KOPT-K1 (cell line): ENCODE data around the gene KLHL1.

ENCODE experiments used
- H3K27ac ChIP-seq: fragments of 200-600 bp; sonication (generic); 2 replicates; pipeline ENCODE4 v1.5.1; 2016; ENCODE audit warnings: antibody characterized with exemption, mild to moderate bottlenecking, low read depth, low read length; ENCODE audit not compliant: poor library complexity, severe bottlenecking
- H3K36me3 ChIP-seq: fragments of 200-600 bp; sonication (generic); 2 replicates; pipeline ENCODE4 v1.5.1; 2017; ENCODE audit warnings: antibody characterized with exemption, mild to moderate bottlenecking, low read length, moderate library complexity; ENCODE audit not compliant: insufficient read depth
- H3K9me3 ChIP-seq: fragments of 200-600 bp; sonication (generic); 2 replicates; pipeline ENCODE4 v1.5.1; 2017; ENCODE audit warnings: antibody characterized with exemption, low read length, mild to moderate bottlenecking; ENCODE audit not compliant: insufficient read depth, poor library complexity, severe bottlenecking

The KLHL1 gene

DNA sequence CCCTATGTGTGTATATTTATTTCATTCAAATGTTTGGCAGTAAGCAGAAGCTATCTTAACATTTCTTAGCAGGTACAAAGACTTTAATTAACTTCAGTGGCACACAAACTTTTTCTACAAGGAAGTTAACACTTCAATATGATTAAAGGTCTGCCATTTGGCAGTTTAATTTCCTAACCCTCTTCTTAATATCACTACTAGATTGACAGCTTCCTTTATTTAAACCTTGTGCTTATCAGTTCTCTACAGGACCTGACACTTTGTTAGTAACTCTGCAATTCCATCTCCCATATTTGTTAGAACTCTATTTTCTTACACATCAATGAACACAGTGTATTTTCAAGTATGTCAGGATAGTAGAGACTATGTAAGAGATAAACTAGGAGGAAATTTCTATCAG, 153.0 kb downstream of the KLHL1 start:
- Histone ChIP-seq H3K36me3 (no peaks in the 10 kb centered on the region), H3K27ac (no peak overlapping the region), H3K9me3 (no peaks in the 10 kb centered on the region)

GRCh38 chr13:69951412-69951811, 156.8 kb downstream of the KLHL1 start:
- Histone ChIP-seq H3K27ac (no peak overlapping the region), H3K9me3 (no peaks in the 10 kb centered on the region), H3K36me3 (no peaks in the 10 kb centered on the region)

- Histone ChIP-seq H3K27ac (no peak overlapping the region), H3K36me3 (no peaks in the 10 kb centered on the region), H3K9me3 (no peaks in the 10 kb centered on the region)
Measured at GRCh38 chr13:69950160-69950559, 158.1 kb downstream of the KLHL1 start.

DNA sequence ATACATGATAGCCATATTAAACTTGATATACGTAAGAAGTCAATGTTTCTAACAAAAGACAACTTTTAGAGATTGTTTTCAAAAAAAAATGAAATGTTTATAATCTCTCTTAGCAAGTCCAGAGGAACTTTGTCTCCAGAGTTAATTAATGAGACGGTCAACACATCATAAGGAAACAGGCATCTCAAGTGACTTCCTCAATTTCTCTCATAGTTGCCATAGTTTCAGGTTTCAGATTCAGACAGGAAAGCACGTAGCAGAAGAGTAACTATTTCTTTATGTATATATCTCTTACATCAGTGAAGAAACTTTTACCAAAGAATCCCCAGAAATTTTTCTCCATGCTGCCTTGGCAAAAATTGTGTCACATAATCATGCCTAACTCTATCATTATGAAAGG, 160.2 kb downstream of the KLHL1 start:
- Histone ChIP-seq H3K27ac (no peak overlapping the region), H3K9me3 (no peaks in the 10 kb centered on the region), H3K36me3 (no peaks in the 10 kb centered on the region)

DNA sequence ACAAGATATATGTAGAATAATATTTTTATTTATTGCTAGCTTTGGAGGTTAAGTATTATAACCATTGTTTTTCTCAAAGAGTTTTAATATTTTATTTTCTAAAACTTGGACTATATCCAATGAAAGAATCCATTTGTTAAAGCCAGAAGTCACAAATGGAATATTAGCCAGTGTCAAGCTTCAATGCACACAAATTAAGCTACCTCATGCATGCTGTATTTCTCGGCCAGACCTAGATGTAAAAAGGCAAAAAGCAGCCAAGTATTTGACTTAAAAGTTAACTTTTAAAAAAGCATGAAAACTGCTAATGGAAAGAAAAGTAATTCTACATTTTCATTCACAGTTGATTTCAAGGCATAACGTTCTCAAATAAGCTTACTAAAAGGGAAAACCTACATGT, 160.7 kb downstream of the KLHL1 start:
- Histone ChIP-seq H3K36me3 (no peaks in the 10 kb centered on the region), H3K9me3 (no peaks in the 10 kb centered on the region), H3K27ac (no peak overlapping the region)

DNA sequence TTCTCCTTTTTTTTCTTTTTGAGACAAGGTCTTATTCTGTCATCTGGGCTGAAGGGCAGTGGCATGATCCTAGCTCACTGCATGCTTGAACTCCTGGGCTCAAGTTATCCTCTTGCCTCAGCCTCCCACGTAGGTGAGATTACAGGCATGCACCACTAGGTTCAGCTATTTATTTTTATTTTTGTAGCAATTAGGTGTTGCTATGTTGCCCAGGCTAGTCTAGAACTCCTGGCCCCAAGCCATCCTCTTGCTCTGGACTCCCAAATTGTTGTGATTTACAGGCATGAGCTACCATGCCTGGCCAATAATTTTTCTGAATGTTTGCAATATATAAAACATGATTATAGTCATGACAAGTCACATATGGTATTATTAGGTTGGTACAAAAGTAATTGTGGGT, 161.7 kb downstream of the KLHL1 start:
- no peaks in the 10 kb centered on the region for H3K9me3 ChIP-seq
- H3K36me3 ChIP-seq, result no peaks in the 10 kb centered on the region
- no peak overlapping the region for H3K27ac ChIP-seq

- no peaks in the 10 kb centered on the region for H3K9me3 ChIP-seq
- no peaks in the 10 kb centered on the region for H3K36me3 ChIP-seq
- no peak overlapping the region for H3K27ac ChIP-seq
Measured at GRCh38 chr13:69935043-69935442, 173.2 kb downstream of the KLHL1 start.

- Histone ChIP-seq H3K36me3 (no peaks in the 10 kb centered on the region), H3K9me3 (no peaks in the 10 kb centered on the region), H3K27ac (no peak overlapping the region)
Measured at GRCh38 chr13:69928262-69928661, 180.0 kb downstream of the KLHL1 start.

GRCh38 chr13:69921156-69921555, 187.1 kb downstream of the KLHL1 start:
- no peaks in the 10 kb centered on the region for H3K9me3 ChIP-seq
- no peak overlapping the region for H3K27ac ChIP-seq
- H3K36me3 ChIP-seq, result no peaks in the 10 kb centered on the region

- H3K27ac ChIP-seq, result no peak overlapping the region
- H3K36me3 ChIP-seq, result no peaks in the 10 kb centered on the region
- H3K9me3 ChIP-seq, result no peaks in the 10 kb centered on the region
Measured at GRCh38 chr13:69912630-69913029, 195.6 kb downstream of the KLHL1 start.

- H3K27ac ChIP-seq, result no peak overlapping the region
- no peaks in the 10 kb centered on the region for H3K36me3 ChIP-seq
- H3K9me3 ChIP-seq, result no peaks in the 10 kb centered on the region
Measured at GRCh38 chr13:69910800-69911199, 197.5 kb downstream of the KLHL1 start.

DNA sequence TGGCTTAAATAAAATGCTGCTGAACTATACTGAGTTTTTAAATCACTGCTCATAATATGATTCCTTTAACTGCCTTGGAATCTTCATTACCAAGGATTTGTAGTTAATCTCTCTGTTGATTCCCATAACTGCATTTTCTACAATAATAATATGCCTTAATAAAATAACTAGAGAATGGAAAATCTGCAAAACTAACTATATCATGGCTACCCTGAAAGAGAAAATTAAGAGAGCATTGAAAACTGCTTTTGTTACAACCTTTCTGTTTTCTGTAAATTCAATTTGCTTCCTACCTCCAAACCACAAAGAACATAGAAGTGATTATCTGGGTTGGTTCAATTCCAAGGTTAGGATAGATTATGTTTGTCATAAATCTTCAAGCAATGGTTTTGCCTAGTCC, 203.5 kb downstream of the KLHL1 start:
- no peaks in the 10 kb centered on the region for H3K36me3 ChIP-seq
- H3K27ac ChIP-seq, result no peak overlapping the region
- H3K9me3 ChIP-seq, result no peaks in the 10 kb centered on the region

DNA sequence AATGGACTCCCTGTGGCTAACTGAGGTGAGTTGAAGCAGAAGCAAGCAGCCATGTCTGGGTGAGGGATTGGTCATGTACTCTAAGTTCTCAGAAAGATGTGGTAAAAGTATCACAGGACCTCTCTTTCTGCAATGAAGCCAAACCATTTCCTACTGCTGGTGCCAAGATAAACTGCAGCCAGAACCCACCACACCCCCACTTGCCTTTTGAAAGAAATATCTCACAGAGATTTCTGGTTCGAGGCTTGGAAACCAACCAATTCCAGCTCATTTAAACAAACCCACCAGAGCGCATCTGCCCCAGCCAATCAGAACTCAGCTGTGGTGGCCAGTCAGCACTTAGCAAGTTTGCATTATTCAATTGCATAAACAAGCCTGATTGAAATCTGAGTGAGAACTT, 205.2 kb downstream of the KLHL1 start:
- H3K36me3 ChIP-seq, result no peaks in the 10 kb centered on the region
- H3K9me3 ChIP-seq, result no peaks in the 10 kb centered on the region

DNA sequence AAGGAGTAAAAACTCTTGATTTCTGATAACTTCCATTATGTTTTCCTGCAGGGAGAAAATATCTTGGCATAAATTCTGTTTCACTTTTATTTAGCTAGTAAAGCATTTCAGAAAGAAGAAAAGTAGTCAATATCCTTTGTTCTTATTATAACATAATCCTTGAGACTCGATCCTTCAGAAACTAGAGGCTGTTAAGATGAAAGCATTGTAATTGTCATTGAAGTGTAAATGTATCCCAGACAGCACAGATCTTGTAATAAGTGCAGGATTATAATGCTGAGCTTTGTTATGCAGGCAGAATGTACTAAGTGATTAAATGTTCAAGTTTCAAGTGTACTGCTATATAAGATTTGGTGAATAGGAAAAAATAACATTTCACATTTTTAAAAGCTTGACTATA, 225.8 kb downstream of the KLHL1 start:
- Histone ChIP-seq H3K27ac (no peak overlapping the region), H3K36me3 (no peaks in the 10 kb centered on the region), H3K9me3 (no peaks in the 10 kb centered on the region)

More for the DNA sequence above, 205.2 kb downstream of the KLHL1 start:
- no peak overlapping the region for H3K27ac ChIP-seq

GRCh38 chr13:69879936-69880335, 228.3 kb downstream of the KLHL1 start:
- Histone ChIP-seq H3K36me3 (no peaks in the 10 kb centered on the region), H3K27ac (no peak overlapping the region), H3K9me3 (no peaks in the 10 kb centered on the region)

DNA sequence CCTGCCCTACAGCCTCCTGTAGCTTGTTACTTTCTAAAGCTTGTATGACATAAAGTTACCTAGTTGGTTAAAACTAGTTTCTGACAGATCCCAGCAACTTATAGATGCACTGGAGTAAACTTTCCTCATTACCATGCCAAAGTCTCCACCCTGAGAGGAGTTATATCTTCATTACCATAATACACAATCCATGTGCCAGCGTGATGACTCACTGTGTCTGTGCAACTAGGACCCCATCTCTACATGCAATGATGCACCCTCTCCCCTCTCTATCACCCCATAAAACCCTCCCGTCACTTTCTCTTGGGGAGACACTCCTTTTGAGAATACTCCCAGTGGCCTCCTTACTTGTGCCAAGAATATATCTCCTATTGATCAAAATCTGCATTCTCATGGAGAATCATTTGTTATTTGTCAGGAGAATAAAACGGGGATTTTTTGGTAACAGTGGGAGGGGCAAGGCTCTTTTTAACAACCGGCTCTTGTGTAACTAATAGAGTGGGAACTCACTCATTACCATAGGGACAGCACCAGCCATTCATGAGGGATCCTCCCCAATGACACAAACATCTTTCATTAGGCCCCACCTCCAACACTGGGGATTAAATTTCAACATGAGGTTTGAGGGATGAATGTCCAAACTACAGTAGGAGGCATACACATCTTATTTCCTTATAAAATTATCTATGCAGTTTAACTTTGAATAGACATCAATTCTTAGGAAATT, 235.8 kb downstream of the KLHL1 start:
- no peaks in the 10 kb centered on the region for H3K36me3 ChIP-seq
- H3K9me3 ChIP-seq, result no peaks in the 10 kb centered on the region
- H3K27ac ChIP-seq, result no peak overlapping the region
